ENCODE measurements around the gene ASIC2. TPM values are rescaled to one million over a fixed set of nuclear protein-coding genes. Genes with fewer than 3 reads are reported as not detected.

The ASIC2 gene
- total RNA-seq, 1 donor from 2014 or later, result 0.23 TPM

DNA sequence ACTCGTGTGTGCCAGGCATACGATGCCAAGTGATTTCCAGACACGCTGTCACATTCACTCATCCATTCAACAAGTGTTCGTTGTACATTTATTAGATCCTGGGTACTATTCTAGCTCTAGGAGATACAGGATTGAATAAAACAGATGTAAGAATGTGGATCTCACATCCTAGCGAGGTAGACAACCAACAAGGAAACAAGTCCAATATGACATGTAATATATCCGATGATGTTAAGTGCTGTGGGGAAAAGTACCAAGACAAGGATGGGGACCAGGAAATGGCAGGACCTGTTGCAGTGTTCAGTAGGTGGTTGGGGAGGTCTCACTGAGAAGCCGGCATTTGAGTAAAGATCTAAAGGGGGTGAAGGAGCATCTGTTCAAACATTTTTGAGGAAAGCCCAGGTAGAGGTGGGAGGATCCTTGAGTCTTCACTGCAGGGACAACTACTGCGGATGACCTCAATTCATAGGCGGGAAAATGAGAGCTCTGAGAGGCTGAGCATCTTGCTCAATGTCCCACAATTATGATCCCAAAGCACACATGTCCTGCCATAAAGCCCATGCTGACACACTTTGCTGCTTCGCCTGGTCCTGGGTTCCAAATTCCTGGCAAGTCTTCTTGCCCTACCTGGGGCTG is 129.4 kb downstream of the ASIC2 start:
- TF ChIP-seq, protein P1, sequence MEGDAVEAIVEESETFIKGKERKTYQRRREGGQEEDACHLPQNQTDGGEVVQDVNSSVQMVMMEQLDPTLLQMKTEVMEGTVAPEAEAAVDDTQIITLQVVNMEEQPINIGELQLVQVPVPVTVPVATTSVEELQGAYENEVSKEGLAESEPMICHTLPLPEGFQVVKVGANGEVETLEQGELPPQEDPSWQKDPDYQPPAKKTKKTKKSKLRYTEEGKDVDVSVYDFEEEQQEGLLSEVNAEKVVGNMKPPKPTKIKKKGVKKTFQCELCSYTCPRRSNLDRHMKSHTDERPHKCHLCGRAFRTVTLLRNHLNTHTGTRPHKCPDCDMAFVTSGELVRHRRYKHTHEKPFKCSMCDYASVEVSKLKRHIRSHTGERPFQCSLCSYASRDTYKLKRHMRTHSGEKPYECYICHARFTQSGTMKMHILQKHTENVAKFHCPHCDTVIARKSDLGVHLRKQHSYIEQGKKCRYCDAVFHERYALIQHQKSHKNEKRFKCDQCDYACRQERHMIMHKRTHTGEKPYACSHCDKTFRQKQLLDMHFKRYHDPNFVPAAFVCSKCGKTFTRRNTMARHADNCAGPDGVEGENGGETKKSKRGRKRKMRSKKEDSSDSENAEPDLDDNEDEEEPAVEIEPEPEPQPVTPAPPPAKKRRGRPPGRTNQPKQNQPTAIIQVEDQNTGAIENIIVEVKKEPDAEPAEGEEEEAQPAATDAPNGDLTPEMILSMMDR (conservative IDR thresholded peaks at IDR 0.05; ENCODE audit: low read depth, low read length), result no peak
- no peak for DNase-seq (ENCODE audit: low read depth)
- H3K4me3 ChIP-seq (ENCODE audit: low read depth, low read length), result no peak overlapping the region

DNA sequence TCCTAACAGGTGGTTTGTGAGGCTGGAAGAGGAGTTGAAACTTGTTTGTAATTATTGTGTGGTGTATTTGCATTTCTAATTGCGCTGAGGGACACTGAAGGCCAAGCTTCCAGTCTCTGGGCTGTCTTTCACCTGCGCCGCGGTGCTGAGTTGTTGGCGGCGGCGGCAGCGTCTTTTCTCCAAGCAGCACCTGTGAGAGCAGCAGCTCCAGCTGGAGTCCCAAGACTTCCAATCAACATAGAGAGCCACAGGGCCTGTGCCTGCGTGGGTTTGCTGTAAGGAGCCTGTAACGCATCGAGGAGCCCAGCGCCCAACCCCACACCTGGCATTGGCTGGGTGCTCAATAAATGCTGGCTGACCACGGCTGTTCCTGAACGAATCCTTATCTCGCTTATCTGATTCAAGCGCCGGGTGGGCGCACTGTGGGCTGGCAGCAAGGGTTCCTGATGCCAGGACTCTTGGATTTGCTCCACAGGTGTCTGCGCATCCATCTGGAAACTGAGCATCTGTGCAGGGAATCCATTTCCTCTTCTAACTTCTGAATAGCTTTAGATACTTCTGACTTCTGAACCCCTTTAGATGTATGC is 138.1 kb downstream of the ASIC2 start:
- no peak for DNase-seq (ENCODE audit: low read depth)
- TF ChIP-seq, protein P1 (conservative IDR thresholded peaks at IDR 0.05; ENCODE audit: low read depth, low read length), result no peak
- no peak overlapping the region for H3K4me3 ChIP-seq (ENCODE audit: low read depth, low read length)

DNA sequence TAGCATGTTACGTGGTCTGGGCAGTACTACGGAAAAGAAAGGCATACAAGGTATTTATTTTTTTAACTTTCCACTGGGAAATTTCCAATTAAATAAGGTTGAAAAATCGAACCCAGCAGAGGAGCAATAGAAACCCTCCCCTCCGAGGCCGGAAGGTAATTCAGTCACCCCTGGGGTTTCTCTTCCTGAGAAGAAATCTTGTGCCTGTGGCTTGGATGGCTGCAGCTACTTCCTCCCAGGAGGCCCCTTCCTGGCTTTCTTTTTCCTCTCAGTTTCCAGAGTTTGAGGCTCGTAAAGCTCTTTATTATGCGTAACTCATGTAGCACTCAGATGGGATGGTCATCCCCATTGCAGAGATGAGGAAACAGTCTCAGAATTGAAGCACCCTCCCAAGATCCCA is 140.3 kb downstream of the ASIC2 start:
- no peak for DNase-seq (ENCODE audit: low read depth)
- TF ChIP-seq, protein P1 (conservative IDR thresholded peaks at IDR 0.05; ENCODE audit: low read depth, low read length), result no peak

DNA sequence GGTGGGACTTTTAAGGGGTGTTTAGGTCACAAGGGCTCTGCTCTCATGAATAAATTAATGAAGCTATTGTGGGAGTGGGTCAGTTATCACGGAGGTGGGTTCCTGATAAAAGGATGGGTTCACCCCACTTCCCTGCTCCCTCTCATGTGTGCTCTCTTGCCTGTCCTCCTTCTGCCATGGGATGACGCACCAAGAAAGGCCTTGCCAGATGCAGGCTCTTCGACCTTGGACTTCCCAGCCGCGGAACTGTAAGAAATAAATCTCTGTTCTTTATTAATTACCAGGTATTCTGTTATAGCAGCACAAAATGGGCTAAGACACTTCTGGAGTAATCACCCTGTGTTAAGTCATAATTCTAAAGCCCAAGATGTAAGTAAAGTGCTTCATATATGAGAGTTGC is 141.5 kb downstream of the ASIC2 start:
- no peak overlapping the region for H3K4me3 ChIP-seq (ENCODE audit: low read depth, low read length)
- TF ChIP-seq, protein P1 (conservative IDR thresholded peaks at IDR 0.05; ENCODE audit: low read depth, low read length), result no peak
- no peak for DNase-seq (ENCODE audit: low read depth)

More for the DNA sequence above, 140.3 kb downstream of the ASIC2 start:
- H3K4me3 ChIP-seq (ENCODE audit: low read depth, low read length), result no peak overlapping the region

DNA sequence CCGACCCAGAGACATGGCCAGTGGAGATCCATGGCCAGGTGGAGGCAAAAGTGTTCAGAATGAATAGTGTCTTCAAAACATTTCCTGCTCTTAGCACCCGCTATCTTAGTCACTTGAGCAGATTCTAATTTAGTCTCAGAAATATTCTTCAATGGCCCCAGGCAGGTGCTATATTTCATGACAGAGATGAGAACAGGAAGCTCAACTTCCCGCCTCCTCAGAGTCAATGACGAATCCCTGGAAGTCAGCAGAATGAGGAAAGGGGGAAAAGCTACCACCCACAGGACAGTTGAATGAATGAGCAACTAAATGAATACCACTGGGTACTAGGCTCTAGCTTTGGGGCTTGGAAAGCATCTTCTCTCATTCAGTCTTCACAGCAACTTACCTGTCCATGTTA is 147.2 kb downstream of the ASIC2 start:
- TF ChIP-seq, protein P1 (conservative IDR thresholded peaks at IDR 0.05; ENCODE audit: low read depth, low read length), result no peak
- no peak overlapping the region for H3K4me3 ChIP-seq (ENCODE audit: low read depth, low read length)
- no peak for DNase-seq (ENCODE audit: low read depth)

DNA sequence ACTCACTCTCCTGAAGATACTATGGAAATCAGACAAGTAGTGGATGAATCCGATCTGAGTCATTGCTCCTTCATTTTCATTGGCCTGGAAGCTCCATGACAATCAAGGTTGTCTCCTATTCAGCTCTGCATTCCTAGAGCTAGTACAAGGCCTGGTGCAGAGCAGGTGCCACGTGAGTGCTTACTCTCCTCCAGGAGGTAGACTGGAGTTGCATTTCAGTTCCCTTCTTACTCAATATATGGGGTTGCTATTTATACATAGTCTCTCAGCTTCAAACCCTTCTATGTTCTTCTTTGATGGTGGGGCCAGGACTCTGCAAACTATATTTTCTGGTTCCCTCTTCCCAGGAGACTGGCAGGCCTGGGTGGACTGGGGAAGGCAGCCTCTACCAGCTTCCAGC is 148.3 kb downstream of the ASIC2 start:
- H3K4me3 ChIP-seq (ENCODE audit: low read depth, low read length), result no peak overlapping the region
- DNase-seq (ENCODE audit: low read depth), result no peak
- TF ChIP-seq, protein P1 (conservative IDR thresholded peaks at IDR 0.05; ENCODE audit: low read depth, low read length), result no peak
